ENCODE results near the gene PTPN11.
"Not testable (repeated sequence)": the region's sequence is repeated elsewhere in the genome, so short reads cannot be mapped to it uniquely, and the experiment has no call there.

- not testable (repeated sequence) for TF ChIP-seq CTCF (conservative IDR thresholded peaks at IDR 0.05; ENCODE audit: low read length); EZH2phosphoT487 (IDR thresholded peaks at IDR 0.05; ENCODE audit: borderline replicate concordance, low read depth, low read length)
Observed at GRCh38 chr12:112519841-112520340, 101.1 kb downstream of the PTPN11 start.
